Lower leg skin (tissue), 3 donors: Measurements from ENCODE around the gene DLGAP4.

Source experiments
- CTCF ChIP-seq, 3 donors: fragments of 450-650 bp; IDR thresholded peaks; one replicate each; pipeline ENCODE4 v1.5.1; 2016; ENCODE audit warnings: antibody characterized with exemption in 3 of 3, mild to moderate bottlenecking in 3 of 3, moderate library complexity in 2 of 3
- POLR2A ChIP-seq, 2 donors: fragments of 450-650 bp; IDR thresholded peaks; one replicate each; pipeline ENCODE4 v1.6.1; 2016 to 2017; ENCODE audit warnings: antibody characterized with exemption in 2 of 2, mild to moderate bottlenecking in 1 of 2, moderate library complexity in 1 of 2

DNA sequence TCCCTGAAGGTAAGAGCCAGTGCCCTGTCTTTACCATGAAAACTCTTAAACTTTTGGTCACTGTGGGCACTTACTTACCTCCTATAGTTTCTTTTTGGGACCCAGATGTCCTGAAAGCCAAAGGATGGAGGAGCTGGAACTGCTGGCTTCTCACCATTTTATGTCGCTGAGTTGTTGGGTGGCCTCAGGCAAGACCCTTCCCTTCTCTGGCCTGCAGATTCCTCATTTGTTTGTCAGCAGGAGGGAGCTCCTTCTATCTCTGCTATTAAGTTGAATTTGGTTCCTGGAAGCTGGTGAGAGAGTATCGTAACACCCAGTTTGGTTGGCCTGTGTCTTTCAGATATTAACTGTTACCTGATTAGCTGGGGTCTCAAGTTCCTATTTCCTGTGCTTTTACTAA is 167.0 kb downstream of the DLGAP4 start:
- TF ChIP-seq CTCF (IDR thresholded peaks at IDR 0.05) (no peak), POLR2A (IDR thresholded peaks at IDR 0.05) (no peak)
